Measurements from ENCODE around the gene TNFRSF1A.

Gene TNFRSF1A

DNA sequence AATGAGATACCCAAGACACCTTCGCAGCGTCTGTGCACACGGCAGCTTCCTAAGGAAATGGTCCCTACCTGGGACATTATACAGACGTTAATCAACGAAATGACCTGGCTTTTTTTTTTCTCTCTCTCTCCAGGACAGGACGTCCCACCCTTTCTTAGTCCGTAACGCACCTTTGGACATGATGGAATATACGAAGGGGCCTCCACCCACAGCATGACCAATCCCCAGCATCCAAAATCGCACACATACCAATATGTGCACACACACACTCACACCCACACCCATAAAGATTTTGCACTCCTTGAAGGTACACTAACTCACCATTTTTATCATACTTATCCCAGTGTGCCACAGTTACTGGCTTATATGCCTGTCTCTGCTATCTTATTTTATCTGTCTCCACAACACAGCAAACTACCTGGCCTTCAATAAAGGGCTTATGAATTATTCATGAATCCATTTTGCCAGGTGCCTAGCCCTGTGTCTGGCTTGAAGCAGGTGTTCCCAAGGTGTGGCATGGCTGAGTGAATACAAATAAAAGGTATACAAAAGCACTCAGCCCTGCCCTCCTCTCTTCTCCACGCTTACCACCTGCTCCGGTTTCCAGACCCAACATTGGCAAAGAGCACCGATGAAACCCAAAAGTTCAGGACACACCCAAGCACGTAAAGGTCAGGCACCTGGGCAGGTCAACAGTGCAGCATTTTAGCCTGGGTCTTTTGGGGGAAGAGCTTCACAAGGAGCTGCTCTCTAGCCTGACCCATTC, 31.3 kb upstream of the TNFRSF1A start:
- Histone ChIP-seq H3K36me3 (ENCODE audit: control insufficient read depth, low read length) (no peaks in the 10 kb centered on the region), H3K4me3 (ENCODE audit: low read length) (no peak overlapping the region), H3K27me3 (ENCODE audit: control insufficient read depth, low read length) (peaks cover 35% of the 10 kb centered on the region), H4K20me1 (ENCODE audit: control insufficient read depth, insufficient read depth, low read depth, low read length) (no peaks in the 10 kb centered on the region), H3K4me1 (ENCODE audit: control insufficient read depth, low read length) (peaks cover 10% of the 10 kb centered on the region), H3K27ac (ENCODE audit: low read depth, low read length) (no peak overlapping the region), H3K9me2 (replicated peaks; ENCODE audit: control insufficient read depth, low read length) (no peaks in the 10 kb centered on the region), H3K4me2 (ENCODE audit: low read length) (no peak overlapping the region), H3F3A (ENCODE audit: control insufficient read depth, insufficient read depth) (no peaks in the 10 kb centered on the region), H3K9me3 (ENCODE audit: control insufficient read depth, insufficient read depth, low read length) (no peaks in the 10 kb centered on the region), H3K79me2 (ENCODE audit: control insufficient read depth, low read length) (no peaks in the 10 kb centered on the region)
- no peak for TF ChIP-seq EZH2phosphoT487 (IDR thresholded peaks at IDR 0.05; ENCODE audit: borderline replicate concordance, low read length)
- TF ChIP-seq, protein P1, sequence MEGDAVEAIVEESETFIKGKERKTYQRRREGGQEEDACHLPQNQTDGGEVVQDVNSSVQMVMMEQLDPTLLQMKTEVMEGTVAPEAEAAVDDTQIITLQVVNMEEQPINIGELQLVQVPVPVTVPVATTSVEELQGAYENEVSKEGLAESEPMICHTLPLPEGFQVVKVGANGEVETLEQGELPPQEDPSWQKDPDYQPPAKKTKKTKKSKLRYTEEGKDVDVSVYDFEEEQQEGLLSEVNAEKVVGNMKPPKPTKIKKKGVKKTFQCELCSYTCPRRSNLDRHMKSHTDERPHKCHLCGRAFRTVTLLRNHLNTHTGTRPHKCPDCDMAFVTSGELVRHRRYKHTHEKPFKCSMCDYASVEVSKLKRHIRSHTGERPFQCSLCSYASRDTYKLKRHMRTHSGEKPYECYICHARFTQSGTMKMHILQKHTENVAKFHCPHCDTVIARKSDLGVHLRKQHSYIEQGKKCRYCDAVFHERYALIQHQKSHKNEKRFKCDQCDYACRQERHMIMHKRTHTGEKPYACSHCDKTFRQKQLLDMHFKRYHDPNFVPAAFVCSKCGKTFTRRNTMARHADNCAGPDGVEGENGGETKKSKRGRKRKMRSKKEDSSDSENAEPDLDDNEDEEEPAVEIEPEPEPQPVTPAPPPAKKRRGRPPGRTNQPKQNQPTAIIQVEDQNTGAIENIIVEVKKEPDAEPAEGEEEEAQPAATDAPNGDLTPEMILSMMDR (IDR thresholded peaks at IDR 0.05; ENCODE audit: low read depth, low read length, poor library complexity, severe bottlenecking): no peak

DNA sequence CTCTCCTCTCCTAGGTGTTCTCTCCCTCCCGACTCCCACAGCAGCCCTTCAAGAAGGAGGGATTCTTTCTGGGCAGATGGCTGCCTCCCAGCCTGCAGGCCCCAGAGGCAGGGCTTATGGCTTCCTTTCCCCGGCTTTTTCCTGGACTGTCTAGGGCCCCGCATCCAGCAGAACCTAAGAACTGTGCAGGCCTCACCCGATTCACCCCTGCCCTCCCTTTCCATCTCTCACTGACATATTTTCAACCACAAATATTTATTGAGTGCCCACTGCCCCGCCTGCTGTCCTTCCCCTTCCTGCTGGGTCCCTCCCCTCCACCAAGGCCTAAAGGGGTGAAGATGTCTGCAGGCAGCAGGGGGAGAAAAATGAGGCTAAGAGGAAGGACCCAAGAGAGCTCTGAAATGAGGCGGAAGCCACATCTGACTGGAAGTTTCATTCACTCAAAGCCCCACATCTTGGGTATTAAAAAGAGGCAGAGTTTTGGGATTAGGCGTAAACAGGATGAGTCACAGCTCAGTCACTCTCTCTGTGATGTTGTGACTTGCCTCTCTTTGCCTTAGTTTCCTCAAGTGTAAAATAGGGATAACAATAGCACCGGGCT, 30.6 kb upstream of the TNFRSF1A start:
- no peaks in the 10 kb centered on the region for H3K9me2 ChIP-seq (replicated peaks; ENCODE audit: control insufficient read depth, low read length)
- no peak overlapping the region for H3K4me2 ChIP-seq (ENCODE audit: low read length)
- H3K27ac ChIP-seq (ENCODE audit: low read depth, low read length): no peak overlapping the region
- no peaks in the 10 kb centered on the region for H3K36me3 ChIP-seq (ENCODE audit: control insufficient read depth, low read length)
- no peaks in the 10 kb centered on the region for H3F3A ChIP-seq (ENCODE audit: control insufficient read depth, insufficient read depth)
- H3K9me3 ChIP-seq (ENCODE audit: control insufficient read depth, insufficient read depth, low read length): no peaks in the 10 kb centered on the region
- H3K79me2 ChIP-seq (ENCODE audit: control insufficient read depth, low read length): no peaks in the 10 kb centered on the region
- peaks cover 31% of the 10 kb centered on the region for H3K27me3 ChIP-seq (ENCODE audit: control insufficient read depth, low read length)
- TF ChIP-seq, protein P1 (IDR thresholded peaks at IDR 0.05; ENCODE audit: low read depth, low read length, poor library complexity, severe bottlenecking): no peak
- no peak for TF ChIP-seq EZH2phosphoT487 (IDR thresholded peaks at IDR 0.05; ENCODE audit: borderline replicate concordance, low read length)
- no peaks in the 10 kb centered on the region for H4K20me1 ChIP-seq (ENCODE audit: control insufficient read depth, insufficient read depth, low read depth, low read length)
- peaks cover 17% of the 10 kb centered on the region for H3K4me1 ChIP-seq (ENCODE audit: control insufficient read depth, low read length)
- H3K4me3 ChIP-seq (ENCODE audit: low read length): no peak overlapping the region

DNA sequence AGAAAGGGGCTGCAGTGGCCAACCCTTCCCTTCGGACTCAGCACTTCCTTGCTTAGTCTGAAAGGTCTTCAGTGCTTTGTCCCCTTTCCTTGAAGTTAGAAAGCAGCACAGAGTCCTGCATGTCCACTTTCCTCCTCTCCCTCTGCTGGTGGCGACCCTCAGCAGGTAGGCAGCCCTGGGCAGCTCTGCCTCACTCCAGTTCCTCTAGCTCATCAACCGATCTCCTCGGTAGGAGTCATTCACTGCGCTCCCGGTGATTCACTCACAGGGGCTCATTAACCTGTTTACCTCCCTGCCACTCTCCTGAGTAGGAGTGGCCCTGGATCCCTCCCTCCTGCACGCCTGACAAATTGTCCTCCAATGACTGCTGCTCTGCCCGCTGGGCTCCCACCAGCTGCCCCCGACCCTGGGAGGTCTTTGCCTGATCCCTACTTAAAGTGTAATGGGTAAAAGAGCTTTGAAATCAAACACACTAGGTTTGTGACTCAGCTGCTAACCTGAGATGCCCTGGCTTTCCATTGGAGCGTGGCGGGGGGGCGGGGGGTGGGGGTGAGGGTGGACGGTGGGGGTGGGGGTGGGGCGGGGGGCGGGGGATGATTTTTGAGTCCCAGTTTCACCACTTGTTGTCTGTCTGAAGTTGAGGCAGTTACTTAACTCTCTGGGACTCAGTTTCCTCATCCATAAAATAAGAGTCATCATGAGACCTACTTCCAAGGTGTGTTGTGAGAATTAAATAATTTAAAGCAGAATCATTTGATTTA, 29.3 kb upstream of the TNFRSF1A start:
- no peak overlapping the region for H3K27ac ChIP-seq (ENCODE audit: low read depth, low read length)
- no peaks in the 10 kb centered on the region for H3K36me3 ChIP-seq (ENCODE audit: control insufficient read depth, low read length)
- peaks cover 3% of the 10 kb centered on the region for H3F3A ChIP-seq (ENCODE audit: control insufficient read depth, insufficient read depth)
- peaks cover 18% of the 10 kb centered on the region for H3K27me3 ChIP-seq (ENCODE audit: control insufficient read depth, low read length)
- no peaks in the 10 kb centered on the region for H3K9me3 ChIP-seq (ENCODE audit: control insufficient read depth, insufficient read depth, low read length)
- peaks cover 22% of the 10 kb centered on the region for H3K4me1 ChIP-seq (ENCODE audit: control insufficient read depth, low read length)
- TF ChIP-seq EZH2phosphoT487 (IDR thresholded peaks at IDR 0.05; ENCODE audit: borderline replicate concordance, low read length): no peak
- TF ChIP-seq, protein P1 (IDR thresholded peaks at IDR 0.05; ENCODE audit: low read depth, low read length, poor library complexity, severe bottlenecking): no peak
- H3K4me3 ChIP-seq (ENCODE audit: low read length): no peak overlapping the region
- no peaks in the 10 kb centered on the region for H3K9me2 ChIP-seq (replicated peaks; ENCODE audit: control insufficient read depth, low read length)
- H3K79me2 ChIP-seq (ENCODE audit: control insufficient read depth, low read length): no peaks in the 10 kb centered on the region
- no peaks in the 10 kb centered on the region for H4K20me1 ChIP-seq (ENCODE audit: control insufficient read depth, insufficient read depth, low read depth, low read length)
- no peak overlapping the region for H3K4me2 ChIP-seq (ENCODE audit: low read length)

All from DOHH2 (cell line).